MG63 (cell line): Measurements from ENCODE around the gene PEX3. TPM values are rescaled to one million over a fixed set of nuclear protein-coding genes. Genes with fewer than 3 reads are reported as not detected.

Experiments
- DNase-seq: peaks from one replicate; pipeline ENCODE4 v3.0.0-alpha.2; 2020
- H3K27me3 ChIP-seq: fragments of 250-450 bp; sonication (Bioruptor Pico); 2 replicates; pipeline ENCODE4 v1.5.1; 2020; ENCODE audit warnings: mild to moderate bottlenecking, moderate library complexity
- H3K36me3 ChIP-seq: fragments of 250-450 bp; sonication (Bioruptor Pico); 2 replicates; pipeline ENCODE4 v1.5.1; 2020; ENCODE audit warnings: mild to moderate bottlenecking, moderate library complexity
- H3K4me3 ChIP-seq: fragments of 250-450 bp; sonication (Bioruptor Pico); 2 replicates; pipeline ENCODE4 v1.5.1; 2020; ENCODE audit warnings: mild to moderate bottlenecking, moderate library complexity
- H3K9me3 ChIP-seq: fragments of 250-450 bp; sonication (Bioruptor Pico); 2 replicates; pipeline ENCODE4 v1.5.1; 2020; ENCODE audit warnings: mild to moderate bottlenecking, moderate library complexity
- total RNA-seq: library from RNA; depleted of rRNA; stranded (reverse); fragments of >200 nt; shearing (Covaris generic); gene quantifications from 2 replicates; pipeline ENCODE4 v1.2.3, GENCODE V29; 2014; ENCODE audit warnings: low replicate concordance; rRNA removed

Gene PEX3, protein sequence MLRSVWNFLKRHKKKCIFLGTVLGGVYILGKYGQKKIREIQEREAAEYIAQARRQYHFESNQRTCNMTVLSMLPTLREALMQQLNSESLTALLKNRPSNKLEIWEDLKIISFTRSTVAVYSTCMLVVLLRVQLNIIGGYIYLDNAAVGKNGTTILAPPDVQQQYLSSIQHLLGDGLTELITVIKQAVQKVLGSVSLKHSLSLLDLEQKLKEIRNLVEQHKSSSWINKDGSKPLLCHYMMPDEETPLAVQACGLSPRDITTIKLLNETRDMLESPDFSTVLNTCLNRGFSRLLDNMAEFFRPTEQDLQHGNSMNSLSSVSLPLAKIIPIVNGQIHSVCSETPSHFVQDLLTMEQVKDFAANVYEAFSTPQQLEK
- 13.6 and 24.8 TPM in 2 replicates for total RNA-seq

- Histone ChIP-seq H3K9me3 (no peaks in the 10 kb centered on the region), H3K4me3 (peak within 1 kb of the TSS; percentile 84), H3K36me3 (no peaks in the 10 kb centered on the region), H3K27me3 (no peaks in the 10 kb centered on the region)
- peak; percentile 93 for DNase-seq
Observed at GRCh38 chr6:143450453-143451371, at the start of gene PEX3, which contains the start of gene ADAT2. TSS of gene PEX3 (plus strand) at chr6:143450805. CDS start at chr6:143451043, 238 bp downstream. TSS of gene ADAT2 (minus strand) at chr6:143450695. CDS start at chr6:143450658, 37 bp downstream.

- no peaks in the 10 kb centered on the region for H3K27me3 ChIP-seq
- no peak for DNase-seq
- no peaks in the 10 kb centered on the region for H3K36me3 ChIP-seq
- H3K9me3 ChIP-seq, result no peaks in the 10 kb centered on the region
- no peak overlapping the region for H3K4me3 ChIP-seq
Observed at GRCh38 chr6:143401068-143401446, 49.5 kb upstream of the PEX3 start.

DNA sequence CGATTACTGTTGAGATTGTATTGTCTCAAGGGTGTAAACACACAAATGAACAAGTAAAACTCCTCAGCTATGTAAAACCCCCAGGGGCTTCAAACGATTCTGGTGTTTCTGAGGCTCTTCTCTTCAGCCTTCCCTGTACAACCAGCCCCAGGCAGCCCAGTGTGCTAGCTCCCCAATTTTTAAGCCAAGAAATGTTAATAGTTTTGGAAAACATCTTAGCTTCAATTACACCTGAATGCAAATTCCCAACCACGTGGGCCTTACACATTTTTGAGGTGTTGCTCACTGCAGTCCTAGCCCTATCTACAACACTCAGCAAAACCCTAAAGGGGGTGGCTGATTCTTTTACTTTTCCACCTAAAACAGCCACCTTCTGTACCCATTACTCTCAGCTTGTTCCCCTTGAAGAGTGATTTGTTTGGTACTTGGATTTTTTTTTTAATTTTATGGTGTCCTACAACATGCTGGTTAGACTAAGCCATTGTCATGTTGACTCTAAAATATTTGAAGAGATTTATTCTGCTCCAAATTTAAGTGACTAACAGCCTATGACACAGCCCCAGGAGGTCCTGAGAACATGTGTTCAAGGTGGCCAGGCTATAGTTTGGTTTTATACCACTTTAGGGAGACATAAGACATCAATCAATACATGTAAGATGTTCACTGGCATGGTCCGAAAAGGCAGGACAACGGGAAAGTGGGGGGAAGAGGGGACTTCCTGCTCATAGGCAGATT, 48.8 kb upstream of the PEX3 start:
- no peak for DNase-seq
- H3K9me3 ChIP-seq, result no peaks in the 10 kb centered on the region
- no peak overlapping the region for H3K4me3 ChIP-seq
- no peaks in the 10 kb centered on the region for H3K36me3 ChIP-seq
- H3K27me3 ChIP-seq, result no peaks in the 10 kb centered on the region

- no peak for DNase-seq
- H3K4me3 ChIP-seq, result no peak overlapping the region
- no peaks in the 10 kb centered on the region for H3K36me3 ChIP-seq
- H3K27me3 ChIP-seq, result no peaks in the 10 kb centered on the region
- H3K9me3 ChIP-seq, result no peaks in the 10 kb centered on the region
Observed at GRCh38 chr6:143402721-143403336, 47.8 kb upstream of the PEX3 start.

- peak; percentile 59 for DNase-seq
- peak overlapping the region; percentile 2; the same call in 1 of the 2 replicates for H3K4me3 ChIP-seq
- H3K27me3 ChIP-seq, result no peaks in the 10 kb centered on the region
- no peaks in the 10 kb centered on the region for H3K9me3 ChIP-seq
- H3K36me3 ChIP-seq, result no peaks in the 10 kb centered on the region
Observed at GRCh38 chr6:143405373-143406154, 45.0 kb upstream of the PEX3 start.

GRCh38 chr6:143406673-143407072, 43.9 kb upstream of the PEX3 start:
- no peak for DNase-seq
- no peaks in the 10 kb centered on the region for H3K27me3 ChIP-seq
- no peaks in the 10 kb centered on the region for H3K36me3 ChIP-seq
- no peaks in the 10 kb centered on the region for H3K9me3 ChIP-seq
- H3K4me3 ChIP-seq, result no peak overlapping the region

DNA sequence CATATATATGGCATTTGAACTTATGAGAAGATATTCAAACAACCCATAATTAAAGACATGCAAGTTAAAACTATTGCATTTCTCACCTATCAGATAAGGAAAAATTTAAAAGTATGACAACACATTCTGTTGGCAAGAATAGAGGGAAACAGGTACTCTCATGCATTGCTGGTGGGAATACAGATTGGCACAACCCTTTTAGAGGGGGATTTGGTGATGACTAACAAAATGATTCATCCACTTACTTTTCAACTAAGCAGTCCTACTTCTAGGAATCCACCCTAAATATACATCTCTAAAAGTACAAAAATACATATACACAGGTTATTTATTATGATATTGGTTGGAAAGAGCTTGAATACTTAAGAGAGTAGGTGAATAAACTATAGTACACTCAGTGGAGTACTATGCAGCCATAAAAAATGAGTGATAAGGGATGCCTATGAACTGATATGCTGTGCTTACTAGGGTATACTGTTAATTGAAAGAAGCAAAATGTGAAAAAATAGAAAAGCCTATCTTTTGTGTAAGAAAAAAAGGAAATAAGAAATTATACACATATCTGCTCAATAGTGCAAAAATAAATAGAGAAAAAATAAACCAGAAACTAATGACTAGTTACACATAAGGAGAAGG, 42.3 kb upstream of the PEX3 start:
- Histone ChIP-seq H3K4me3 (no peak overlapping the region), H3K9me3 (no peaks in the 10 kb centered on the region), H3K36me3 (no peaks in the 10 kb centered on the region), H3K27me3 (no peaks in the 10 kb centered on the region)
- DNase-seq, result no peak

- no peaks in the 10 kb centered on the region for H3K27me3 ChIP-seq
- H3K36me3 ChIP-seq, result no peaks in the 10 kb centered on the region
- H3K9me3 ChIP-seq, result no peaks in the 10 kb centered on the region
- H3K4me3 ChIP-seq, result no peak overlapping the region
- DNase-seq, result no peak
Observed at GRCh38 chr6:143408787-143409162, 41.8 kb upstream of the PEX3 start.

GRCh38 chr6:143410859-143411270, 39.7 kb upstream of the PEX3 start:
- H3K36me3 ChIP-seq, result no peaks in the 10 kb centered on the region
- DNase-seq, result peak; percentile 68
- no peak overlapping the region for H3K4me3 ChIP-seq
- no peaks in the 10 kb centered on the region for H3K27me3 ChIP-seq
- no peaks in the 10 kb centered on the region for H3K9me3 ChIP-seq

GRCh38 chr6:143414769-143415168, 35.8 kb upstream of the PEX3 start:
- no peak for DNase-seq
- no peak overlapping the region for H3K4me3 ChIP-seq
- H3K9me3 ChIP-seq, result no peaks in the 10 kb centered on the region
- H3K36me3 ChIP-seq, result no peaks in the 10 kb centered on the region
- H3K27me3 ChIP-seq, result no peaks in the 10 kb centered on the region

DNA sequence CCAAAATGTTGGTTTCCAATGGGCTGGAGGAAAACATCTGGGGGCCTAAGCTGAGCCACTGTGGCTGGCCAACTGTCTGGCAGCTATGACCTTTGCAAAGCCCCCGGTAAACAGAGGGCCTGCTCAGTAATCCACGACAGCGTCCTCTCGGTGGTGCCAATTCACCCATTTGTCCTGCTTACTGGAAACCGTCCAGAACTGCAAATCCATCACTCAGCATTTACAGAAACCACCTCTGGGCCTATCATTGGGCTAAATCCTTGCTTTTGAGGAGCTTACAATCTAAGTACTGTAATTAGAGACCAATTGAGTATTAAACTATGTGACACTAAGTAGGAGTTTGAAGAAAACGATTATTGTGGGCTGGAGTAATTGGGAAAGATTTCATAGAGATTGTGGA, 31.1 kb upstream of the PEX3 start:
- H3K9me3 ChIP-seq, result no peaks in the 10 kb centered on the region
- H3K36me3 ChIP-seq, result no peaks in the 10 kb centered on the region
- H3K27me3 ChIP-seq, result no peaks in the 10 kb centered on the region
- no peak for DNase-seq
- no peak overlapping the region for H3K4me3 ChIP-seq

DNA sequence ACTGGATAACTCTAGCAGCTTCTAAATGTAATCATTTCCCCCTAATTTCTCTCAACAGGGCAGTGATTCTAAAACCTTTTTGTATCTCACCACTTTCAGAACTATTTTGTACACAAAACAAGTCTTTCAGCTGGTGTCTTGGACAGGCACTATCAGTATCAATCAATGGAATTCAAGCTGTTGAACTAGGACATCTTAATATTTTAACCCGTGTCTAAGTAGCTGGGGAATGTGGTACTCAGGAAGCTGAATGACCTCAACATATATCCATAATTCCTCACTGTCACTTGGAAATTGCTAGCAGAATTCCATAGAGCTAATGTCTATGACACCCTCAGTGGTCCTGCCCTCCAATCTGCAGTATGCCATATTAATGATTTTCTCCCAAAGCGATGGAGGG, 24.6 kb upstream of the PEX3 start:
- Histone ChIP-seq H3K36me3 (no peaks in the 10 kb centered on the region; the same call in 1 of the 2 replicates), H3K9me3 (no peaks in the 10 kb centered on the region), H3K4me3 (no peak overlapping the region), H3K27me3 (no peaks in the 10 kb centered on the region)
- no peak for DNase-seq

DNA sequence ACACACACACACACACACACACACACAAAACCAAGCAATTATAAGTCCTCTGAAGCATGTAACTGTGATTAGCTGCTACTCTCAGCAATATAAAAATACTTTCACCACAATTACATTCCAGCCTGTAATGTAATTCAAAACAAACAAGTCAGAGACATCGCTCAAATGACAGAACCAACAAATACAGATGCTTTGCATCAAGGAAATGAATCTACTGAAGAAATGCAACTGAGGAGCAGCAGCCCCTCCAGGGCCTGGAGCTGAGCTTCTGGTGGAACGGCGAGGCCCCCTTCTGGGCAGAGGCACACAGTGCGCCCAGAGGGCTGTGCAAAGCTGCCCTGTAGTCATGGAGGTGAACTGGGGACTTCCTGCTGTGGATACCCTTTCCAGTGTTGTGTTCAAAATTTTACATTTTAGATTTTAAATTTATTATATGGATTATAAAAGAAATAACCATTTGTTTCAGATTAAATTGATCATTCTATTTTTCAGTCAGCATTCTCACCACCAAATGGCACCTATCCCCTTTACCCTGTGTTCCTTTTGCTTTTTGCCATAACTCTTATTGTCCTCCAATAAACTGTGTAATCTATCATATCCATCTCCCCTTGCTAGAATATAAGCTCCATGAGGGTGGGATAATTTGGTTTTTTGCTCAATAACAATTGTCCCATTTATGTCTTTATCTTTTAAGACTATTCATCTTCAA, 23.3 kb upstream of the PEX3 start:
- H3K9me3 ChIP-seq, result no peaks in the 10 kb centered on the region
- peak; percentile 73 for DNase-seq
- no peaks in the 10 kb centered on the region for H3K27me3 ChIP-seq

GRCh38 chr6:143429970-143430369, 20.6 kb upstream of the PEX3 start:
- DNase-seq, result no peak
- H3K36me3 ChIP-seq, result no peaks in the 10 kb centered on the region; the same call in none of the 2 replicates
- H3K27me3 ChIP-seq, result no peaks in the 10 kb centered on the region
- H3K4me3 ChIP-seq, result no peak overlapping the region
- no peaks in the 10 kb centered on the region for H3K9me3 ChIP-seq

More for the DNA sequence above, 23.3 kb upstream of the PEX3 start:
- Histone ChIP-seq H3K4me3 (no peak overlapping the region), H3K36me3 (no peaks in the 10 kb centered on the region; the same call in 1 of the 2 replicates)

DNA sequence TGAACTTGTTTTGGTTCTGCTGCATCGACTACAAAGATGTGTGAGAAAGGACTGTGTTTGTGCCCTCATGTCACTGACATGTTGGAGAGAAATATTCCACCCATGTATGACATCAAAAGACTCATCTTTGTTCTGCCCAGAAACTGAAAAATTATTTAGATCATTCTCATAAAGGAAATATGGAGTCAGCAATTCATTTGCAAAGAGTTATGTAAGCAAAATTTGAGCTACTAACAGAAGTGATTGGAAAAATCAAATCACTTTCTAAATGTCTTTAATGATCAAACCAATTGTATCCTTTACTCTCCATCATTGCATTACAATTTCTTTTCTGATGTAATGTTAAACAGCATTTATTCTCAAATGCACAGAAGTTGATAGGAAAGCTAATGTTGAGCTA, 19.4 kb upstream of the PEX3 start:
- no peak for DNase-seq

More for the DNA sequence above, 19.4 kb upstream of the PEX3 start:
- Histone ChIP-seq H3K36me3 (no peaks in the 10 kb centered on the region; the same call in none of the 2 replicates), H3K27me3 (no peaks in the 10 kb centered on the region), H3K9me3 (no peaks in the 10 kb centered on the region), H3K4me3 (no peak overlapping the region)
